ENCODE measurements around the gene SUGCT. TPM values are rescaled to one million over a fixed set of nuclear protein-coding genes. Genes with fewer than 3 reads are reported as not detected.

SUGCT gene
- total RNA-seq, 1 donor from 2014 or later, result 12.0 TPM

DNA sequence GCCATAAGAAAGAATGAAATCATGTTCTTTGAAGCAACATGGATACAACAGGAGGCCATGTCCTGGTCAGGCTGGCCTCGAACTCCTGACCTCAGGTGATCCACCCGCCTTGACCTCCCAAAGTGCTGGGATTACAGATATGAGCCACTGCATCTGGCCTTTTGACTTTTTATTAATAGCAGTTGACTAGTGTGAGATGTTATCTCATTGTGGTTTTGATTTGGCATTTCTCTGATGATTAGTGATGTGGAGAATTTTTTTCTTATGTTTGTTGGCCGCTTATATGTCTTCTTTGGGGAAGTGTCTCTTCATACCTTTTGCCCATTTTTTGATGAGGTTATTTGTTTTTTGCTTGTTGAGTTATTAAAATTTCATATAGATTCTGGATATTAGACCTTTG, 400.9 kb downstream of the SUGCT start:
- H3K4me1 ChIP-seq (ENCODE audit: control insufficient read depth in 3 of 3, insufficient read depth in 3 of 3, low read length in 3 of 3), result no peaks in the 10 kb centered on the region
- H3K9me3 ChIP-seq (ENCODE audit: control insufficient read depth in 3 of 3, low read length in 3 of 3), result no peaks in the 10 kb centered on the region
- no peaks in the 10 kb centered on the region for H3K27me3 ChIP-seq (ENCODE audit: control insufficient read depth in 3 of 3, insufficient read depth in 3 of 3, low read length in 3 of 3)
- H3K27ac ChIP-seq (ENCODE audit: low read depth, low read length), result no peak overlapping the region
- no peak overlapping the region for H3K9ac ChIP-seq (ENCODE audit: low read depth in 1 of 3, low read length in 3 of 3)
- no peak overlapping the region for H3K4me3 ChIP-seq (ENCODE audit: low read length in 3 of 3)
- no peaks in the 10 kb centered on the region for H3K36me3 ChIP-seq (ENCODE audit: control insufficient read depth in 3 of 3, insufficient read depth in 3 of 3, low read length in 3 of 3)

DNA sequence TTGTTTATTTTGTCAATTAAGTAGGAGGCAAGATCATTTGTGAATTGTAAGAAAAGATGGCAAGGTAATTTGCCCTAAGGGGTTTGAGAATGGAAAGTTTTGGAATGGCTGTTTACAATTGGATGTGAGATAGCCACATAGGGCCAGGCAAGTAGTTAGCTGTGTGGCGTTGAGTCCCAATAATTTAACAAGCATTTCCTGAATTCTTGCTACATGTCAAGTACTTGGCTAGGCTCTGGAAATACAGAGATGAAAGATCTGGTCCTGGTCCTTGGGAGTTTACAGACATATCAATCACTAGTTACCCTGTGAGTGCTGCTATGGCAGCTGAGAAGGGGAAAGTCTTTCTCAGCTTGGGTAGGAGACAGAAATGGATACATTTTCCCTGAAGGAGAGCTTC, 401.6 kb downstream of the SUGCT start:
- Histone ChIP-seq H3K9ac (ENCODE audit: low read depth in 1 of 3, low read length in 3 of 3) (no peak overlapping the region), H3K4me1 (ENCODE audit: control insufficient read depth in 3 of 3, insufficient read depth in 3 of 3, low read length in 3 of 3) (no peaks in the 10 kb centered on the region), H3K9me3 (ENCODE audit: control insufficient read depth in 3 of 3, low read length in 3 of 3) (no peaks in the 10 kb centered on the region), H3K36me3 (ENCODE audit: control insufficient read depth in 3 of 3, insufficient read depth in 3 of 3, low read length in 3 of 3) (no peaks in the 10 kb centered on the region), H3K4me3 (ENCODE audit: low read length in 3 of 3) (no peak overlapping the region), H3K27ac (ENCODE audit: low read depth, low read length) (no peak overlapping the region), H3K27me3 (ENCODE audit: control insufficient read depth in 3 of 3, insufficient read depth in 3 of 3, low read length in 3 of 3) (no peaks in the 10 kb centered on the region)

- Histone ChIP-seq H3K27me3 (ENCODE audit: control insufficient read depth in 3 of 3, insufficient read depth in 3 of 3, low read length in 3 of 3) (no peaks in the 10 kb centered on the region), H3K9me3 (ENCODE audit: control insufficient read depth in 3 of 3, low read length in 3 of 3) (no peaks in the 10 kb centered on the region), H3K4me1 (ENCODE audit: control insufficient read depth in 3 of 3, insufficient read depth in 3 of 3, low read length in 3 of 3) (no peaks in the 10 kb centered on the region), H3K9ac (ENCODE audit: low read depth in 1 of 3, low read length in 3 of 3) (no peak overlapping the region), H3K36me3 (ENCODE audit: control insufficient read depth in 3 of 3, insufficient read depth in 3 of 3, low read length in 3 of 3) (no peaks in the 10 kb centered on the region), H3K27ac (ENCODE audit: low read depth, low read length) (no peak overlapping the region), H3K4me3 (ENCODE audit: low read length in 3 of 3) (no peak overlapping the region)
These were observed 403.5 kb downstream of the SUGCT start for GRCh38 chr7:40538281-40538680.

- H3K27ac ChIP-seq (ENCODE audit: low read depth, low read length), result no peak overlapping the region
- no peaks in the 10 kb centered on the region for H3K36me3 ChIP-seq (ENCODE audit: control insufficient read depth in 3 of 3, insufficient read depth in 3 of 3, low read length in 3 of 3)
These were observed 406.5 kb downstream of the SUGCT start for GRCh38 chr7:40541336-40541735.

DNA sequence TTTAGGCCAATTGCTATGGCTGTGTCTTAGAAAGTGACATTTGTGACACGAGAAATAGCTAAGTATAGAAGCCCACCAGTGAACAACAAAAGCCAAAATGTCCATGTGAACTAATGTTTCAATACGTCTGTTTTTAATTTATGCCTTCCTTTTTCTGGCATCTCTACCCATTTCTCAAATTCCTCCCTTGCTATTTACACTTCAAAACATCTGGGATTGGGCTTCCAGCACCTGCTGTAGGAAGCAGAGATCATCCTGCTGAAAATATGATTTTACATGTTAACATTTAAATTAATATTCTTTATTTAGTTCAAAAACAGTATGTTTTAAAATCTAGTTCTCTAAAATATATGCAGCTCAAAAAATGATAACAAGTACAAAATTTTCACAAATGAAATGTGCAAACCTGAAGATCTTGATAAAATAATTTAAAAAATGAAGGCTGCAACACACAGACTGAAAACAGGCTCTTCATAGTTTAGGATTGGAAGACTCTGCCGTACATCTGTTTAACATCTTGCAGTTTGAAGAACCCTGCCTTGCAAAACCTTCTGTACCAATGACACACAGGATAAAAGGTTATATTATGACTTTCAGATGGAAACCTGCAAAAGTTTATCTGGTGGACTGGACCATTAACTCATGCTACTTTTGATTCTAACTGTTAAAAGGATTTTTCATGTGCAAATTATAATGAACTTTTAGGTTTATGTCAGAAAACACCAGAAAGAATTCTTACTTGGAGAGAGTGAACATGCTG, 408.4 kb downstream of the SUGCT start:
- Histone ChIP-seq H3K9me3 (ENCODE audit: control insufficient read depth in 3 of 3, low read length in 3 of 3) (no peaks in the 10 kb centered on the region), H3K27me3 (ENCODE audit: control insufficient read depth in 3 of 3, insufficient read depth in 3 of 3, low read length in 3 of 3) (no peaks in the 10 kb centered on the region), H3K27ac (ENCODE audit: low read depth, low read length) (no peak overlapping the region), H3K36me3 (ENCODE audit: control insufficient read depth in 3 of 3, insufficient read depth in 3 of 3, low read length in 3 of 3) (no peaks in the 10 kb centered on the region), H3K9ac (ENCODE audit: low read depth in 1 of 3, low read length in 3 of 3) (no peak overlapping the region), H3K4me1 (ENCODE audit: control insufficient read depth in 3 of 3, insufficient read depth in 3 of 3, low read length in 3 of 3) (no peaks in the 10 kb centered on the region), H3K4me3 (ENCODE audit: low read length in 3 of 3) (no peak overlapping the region)

More at GRCh38 chr7:40541336-40541735, 406.5 kb downstream of the SUGCT start:
- no peak overlapping the region for H3K9ac ChIP-seq (ENCODE audit: low read depth in 1 of 3, low read length in 3 of 3)
- no peaks in the 10 kb centered on the region for H3K9me3 ChIP-seq (ENCODE audit: control insufficient read depth in 3 of 3, low read length in 3 of 3)
- H3K4me1 ChIP-seq (ENCODE audit: control insufficient read depth in 3 of 3, insufficient read depth in 3 of 3, low read length in 3 of 3), result no peaks in the 10 kb centered on the region
- H3K27me3 ChIP-seq (ENCODE audit: control insufficient read depth in 3 of 3, insufficient read depth in 3 of 3, low read length in 3 of 3), result no peaks in the 10 kb centered on the region
- H3K4me3 ChIP-seq (ENCODE audit: low read length in 3 of 3), result no peak overlapping the region

DNA sequence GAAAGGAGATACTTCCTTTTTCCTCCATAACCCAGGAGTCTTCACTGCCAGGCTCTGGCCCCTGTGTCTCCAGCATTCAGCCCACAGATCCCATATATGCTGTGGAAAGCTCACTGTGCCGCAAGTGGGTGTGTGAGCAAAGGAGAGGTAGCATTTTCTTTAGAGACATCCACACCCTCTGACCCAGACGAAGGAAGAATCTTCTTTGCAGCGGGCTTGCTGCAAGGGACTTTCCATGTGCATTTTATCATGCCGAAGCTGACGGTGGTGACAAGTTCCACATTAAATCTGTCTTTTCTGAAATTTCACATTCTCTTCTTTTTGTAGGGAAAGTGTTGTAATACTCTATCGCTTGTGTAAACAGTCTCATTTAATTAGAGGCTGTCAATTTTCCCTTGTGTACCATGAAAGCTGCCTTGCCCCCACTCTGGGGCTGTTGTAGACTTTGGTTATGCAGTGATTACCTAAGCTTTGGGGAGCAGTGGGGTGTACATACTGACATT, 409.5 kb downstream of the SUGCT start:
- no peaks in the 10 kb centered on the region for H3K27me3 ChIP-seq (ENCODE audit: control insufficient read depth in 3 of 3, insufficient read depth in 3 of 3, low read length in 3 of 3)
- H3K4me1 ChIP-seq (ENCODE audit: control insufficient read depth in 3 of 3, insufficient read depth in 3 of 3, low read length in 3 of 3), result no peaks in the 10 kb centered on the region
- H3K36me3 ChIP-seq (ENCODE audit: control insufficient read depth in 3 of 3, insufficient read depth in 3 of 3, low read length in 3 of 3), result no peaks in the 10 kb centered on the region
- no peak overlapping the region for H3K9ac ChIP-seq (ENCODE audit: low read depth in 1 of 3, low read length in 3 of 3)
- no peaks in the 10 kb centered on the region for H3K9me3 ChIP-seq (ENCODE audit: control insufficient read depth in 3 of 3, low read length in 3 of 3)
- H3K4me3 ChIP-seq (ENCODE audit: low read length in 3 of 3), result no peak overlapping the region
- no peak overlapping the region for H3K27ac ChIP-seq (ENCODE audit: low read depth, low read length)

- Histone ChIP-seq H3K4me3 (ENCODE audit: low read length in 3 of 3) (no peak overlapping the region), H3K4me1 (ENCODE audit: control insufficient read depth in 3 of 3, insufficient read depth in 3 of 3, low read length in 3 of 3) (no peaks in the 10 kb centered on the region), H3K9ac (ENCODE audit: low read depth in 1 of 3, low read length in 3 of 3) (no peak overlapping the region), H3K27ac (ENCODE audit: low read depth, low read length) (no peak overlapping the region), H3K27me3 (ENCODE audit: control insufficient read depth in 3 of 3, insufficient read depth in 3 of 3, low read length in 3 of 3) (no peaks in the 10 kb centered on the region), H3K36me3 (ENCODE audit: control insufficient read depth in 3 of 3, insufficient read depth in 3 of 3, low read length in 3 of 3) (no peaks in the 10 kb centered on the region), H3K9me3 (ENCODE audit: control insufficient read depth in 3 of 3, low read length in 3 of 3) (no peaks in the 10 kb centered on the region)
These were observed 410.1 kb downstream of the SUGCT start for GRCh38 chr7:40544871-40545303.

GRCh38 chr7:40545739-40546138, 410.9 kb downstream of the SUGCT start:
- Histone ChIP-seq H3K4me3 (ENCODE audit: low read length in 3 of 3) (no peak overlapping the region), H3K27ac (ENCODE audit: low read depth, low read length) (no peak overlapping the region), H3K9me3 (ENCODE audit: control insufficient read depth in 3 of 3, low read length in 3 of 3) (no peaks in the 10 kb centered on the region), H3K36me3 (ENCODE audit: control insufficient read depth in 3 of 3, insufficient read depth in 3 of 3, low read length in 3 of 3) (no peaks in the 10 kb centered on the region), H3K27me3 (ENCODE audit: control insufficient read depth in 3 of 3, insufficient read depth in 3 of 3, low read length in 3 of 3) (no peaks in the 10 kb centered on the region), H3K9ac (ENCODE audit: low read depth in 1 of 3, low read length in 3 of 3) (no peak overlapping the region), H3K4me1 (ENCODE audit: control insufficient read depth in 3 of 3, insufficient read depth in 3 of 3, low read length in 3 of 3) (no peaks in the 10 kb centered on the region)

- no peak overlapping the region for H3K4me3 ChIP-seq (ENCODE audit: low read length in 3 of 3)
- H3K9ac ChIP-seq (ENCODE audit: low read depth in 1 of 3, low read length in 3 of 3), result no peak overlapping the region
- no peaks in the 10 kb centered on the region for H3K9me3 ChIP-seq (ENCODE audit: control insufficient read depth in 3 of 3, low read length in 3 of 3)
- H3K27ac ChIP-seq (ENCODE audit: low read depth, low read length), result no peak overlapping the region
- no peaks in the 10 kb centered on the region for H3K27me3 ChIP-seq (ENCODE audit: control insufficient read depth in 3 of 3, insufficient read depth in 3 of 3, low read length in 3 of 3)
- H3K36me3 ChIP-seq (ENCODE audit: control insufficient read depth in 3 of 3, insufficient read depth in 3 of 3, low read length in 3 of 3), result no peaks in the 10 kb centered on the region
- H3K4me1 ChIP-seq (ENCODE audit: control insufficient read depth in 3 of 3, insufficient read depth in 3 of 3, low read length in 3 of 3), result no peaks in the 10 kb centered on the region
These were observed 412.1 kb downstream of the SUGCT start for GRCh38 chr7:40546616-40547501.
